Adipose tissue (tissue), 3 donors: ENCODE data around the gene PRKG1. TPM values are rescaled to one million over a fixed set of nuclear protein-coding genes. Genes with fewer than 3 reads are reported as not detected.
"Not testable (repeated sequence)": the region's sequence is repeated elsewhere in the genome, so short reads cannot be mapped to it uniquely, and the experiment has no call there.

Experiments used
- H3K27ac ChIP-seq: one replicate; pipeline ENCODE4 v1.5.1; 2013; ENCODE audit warnings: low read depth, low read length
- WGBS, 3 donors: extraction: QIAGEN DNeasy Blood & Tissue Kit; methylation state at CpG; one replicate each; pipeline ENCODE4 v1.1.7; 2013; 5-methylcytosine and 5-hydroxymethylcytosine counted together
- polyA plus RNA-seq, 3 donors: library from polyadenylated mRNA; stranded (reverse); fragments of 200-250 nt; gene quantifications; one replicate each; pipeline ENCODE4 v1.2.3, GENCODE V29; 2013
- donor health status: healthy with polysubstance abuse.
- donor health status: Bipolar disorder and iron deficiency.
- donor health status: healthy.

PRKG1 gene
- polyA plus RNA-seq, 3 donors, result 0.46 to 13.2 (median 2.1) TPM

DNA sequence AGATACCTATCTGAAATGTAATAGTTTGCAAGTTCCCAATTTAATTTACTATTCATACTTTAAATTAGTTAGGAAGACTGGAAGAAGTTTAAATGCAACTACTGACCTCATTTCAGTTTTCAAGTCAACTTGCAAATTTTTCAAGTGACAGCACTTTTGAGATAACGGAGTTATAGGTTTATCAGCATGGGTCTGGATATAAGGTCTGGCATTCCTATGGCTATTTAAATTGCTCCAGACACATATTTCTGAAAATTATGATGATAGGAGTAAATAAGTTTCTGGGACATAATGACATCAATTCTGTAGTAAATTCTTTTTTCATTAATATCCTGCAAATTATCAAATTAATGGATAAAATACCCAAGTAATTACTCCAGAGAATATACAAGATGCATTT is 251.9 kb downstream of the PRKG1 start:
- H3K27ac ChIP-seq, result no peak overlapping the region
- 92 to 95% (median 93%) methylated on average over 1 of the region's 1 CpG for WGBS, 3 donors

DNA sequence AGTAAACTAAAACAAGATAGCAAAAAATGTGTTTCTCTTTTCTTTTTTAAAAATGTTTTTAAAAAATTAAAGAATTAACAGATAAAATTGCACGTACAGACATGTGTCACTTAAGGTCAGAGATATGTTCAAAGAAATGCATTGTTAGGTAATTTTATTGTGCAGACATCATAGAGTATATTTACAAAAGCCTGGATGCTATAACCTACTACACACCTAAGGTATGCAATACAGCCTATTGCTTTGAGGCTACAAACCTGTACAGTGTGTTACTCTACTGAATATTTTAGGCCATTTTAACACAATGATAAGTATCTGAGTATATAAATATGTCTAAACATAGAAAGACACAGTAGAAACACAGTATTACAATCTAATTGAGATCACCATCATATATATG is 253.1 kb downstream of the PRKG1 start:
- WGBS, 3 donors, result 80 to 92% (median 91%) methylated on average over 1 of the region's 1 CpG

DNA sequence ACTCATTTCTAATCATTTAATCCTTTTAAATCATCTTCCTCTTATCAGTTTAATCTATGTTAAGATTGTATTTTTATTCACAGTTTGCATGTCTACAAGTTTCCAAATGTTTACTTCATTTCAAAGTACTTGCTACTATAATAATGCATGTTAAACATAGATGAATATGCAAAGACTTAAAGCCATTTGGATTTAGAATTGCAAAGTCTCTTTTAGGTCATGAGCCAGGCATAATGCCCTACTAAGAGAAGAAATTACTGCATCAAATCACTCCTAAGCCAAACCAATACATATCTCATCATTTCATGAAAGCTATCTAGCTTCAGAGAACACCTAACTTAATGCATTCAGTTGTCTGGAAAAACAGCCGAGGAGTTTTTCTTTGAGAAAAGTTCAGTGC is 266.1 kb downstream of the PRKG1 start:
- H3K27ac ChIP-seq, result no peak overlapping the region
- 90 to 100% (median 92%) methylated on average over 1 of the region's 1 CpG for WGBS, 3 donors

More for the DNA sequence above, 253.1 kb downstream of the PRKG1 start:
- no peak overlapping the region for H3K27ac ChIP-seq

DNA sequence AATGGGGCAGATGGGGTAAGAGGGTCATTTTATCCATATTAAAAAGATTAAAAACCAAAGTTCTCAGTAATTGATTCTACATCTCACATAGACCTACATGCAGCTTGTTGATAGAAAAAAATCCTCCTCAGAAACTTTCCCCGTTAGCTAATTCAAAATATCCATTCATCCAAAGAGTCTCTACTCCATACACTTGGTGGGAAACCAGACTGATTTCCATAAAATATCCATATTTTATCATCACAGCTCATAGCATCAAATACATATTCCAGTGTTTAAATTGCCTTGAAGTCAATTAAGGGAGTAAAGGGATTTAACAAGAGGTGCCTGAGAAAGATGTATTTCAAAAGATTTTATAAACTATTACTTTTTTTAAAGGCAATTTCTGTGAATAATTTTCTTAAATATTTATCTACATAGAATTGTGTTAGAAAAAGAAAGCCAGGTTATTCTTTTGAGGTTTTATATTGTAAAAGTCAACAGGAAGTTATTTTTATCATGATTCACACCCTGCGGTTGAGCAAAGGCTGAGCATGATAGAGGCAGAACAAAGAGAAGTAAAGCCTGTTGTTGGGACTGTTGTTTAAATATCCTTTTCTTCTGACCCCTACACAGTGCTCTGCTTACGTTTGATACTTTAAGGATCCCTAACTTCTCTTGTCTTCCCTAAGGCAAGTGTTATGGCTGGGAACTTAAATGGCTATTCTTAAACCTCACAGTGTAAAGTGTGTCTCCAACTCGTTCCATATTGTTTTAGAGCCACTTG is 266.7 kb downstream of the PRKG1 start:
- 67 to 81% (median 68%) methylated on average over 4 of the region's 4 CpGs for WGBS, 3 donors
- no peak overlapping the region for H3K27ac ChIP-seq

DNA sequence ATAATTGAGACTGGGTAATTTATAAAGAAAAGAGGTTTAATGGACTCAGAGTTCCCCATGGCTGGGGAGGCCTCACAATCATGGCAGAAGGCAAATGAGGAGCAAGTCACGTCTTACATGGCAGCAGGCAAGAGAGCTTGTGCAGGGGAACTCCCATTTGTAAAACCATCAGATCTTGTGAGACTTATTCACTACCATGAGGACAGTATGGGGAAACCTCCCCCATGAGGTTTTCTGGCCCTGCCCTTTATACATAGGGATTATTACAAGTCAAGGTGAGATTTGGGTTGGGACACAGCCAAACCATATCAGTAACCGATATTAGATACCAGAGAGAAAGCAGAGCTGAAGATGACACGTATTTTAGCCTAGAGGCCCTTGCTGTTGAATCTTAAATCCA is 267.5 kb downstream of the PRKG1 start:
- H3K27ac ChIP-seq, result not testable (repeated sequence)
- WGBS, 3 donors, result 83 to 89% (median 84%) methylated on average over 3 of the region's 3 CpGs

DNA sequence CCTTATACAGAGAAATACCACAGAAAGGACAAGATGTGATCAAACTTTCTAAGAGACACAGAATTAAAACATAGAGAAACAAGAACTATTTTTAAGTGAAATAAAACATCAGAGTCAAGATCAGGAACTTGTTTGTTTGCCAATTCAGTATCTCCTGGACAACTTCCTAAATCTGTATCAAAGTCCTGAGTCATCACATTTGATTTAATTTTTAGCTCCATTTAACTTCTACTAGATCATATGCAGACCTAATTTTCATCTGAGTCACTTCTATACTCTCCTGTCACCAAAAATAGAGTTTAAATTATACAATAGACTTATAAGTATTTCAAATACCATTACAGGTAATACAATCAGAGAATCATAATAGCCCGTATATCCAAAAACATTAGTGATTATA is 268.1 kb downstream of the PRKG1 start:
- H3K27ac ChIP-seq, result no peak overlapping the region
- 89 to 91% (median 90%) methylated on average over 1 of the region's 1 CpG for WGBS, 3 donors

DNA sequence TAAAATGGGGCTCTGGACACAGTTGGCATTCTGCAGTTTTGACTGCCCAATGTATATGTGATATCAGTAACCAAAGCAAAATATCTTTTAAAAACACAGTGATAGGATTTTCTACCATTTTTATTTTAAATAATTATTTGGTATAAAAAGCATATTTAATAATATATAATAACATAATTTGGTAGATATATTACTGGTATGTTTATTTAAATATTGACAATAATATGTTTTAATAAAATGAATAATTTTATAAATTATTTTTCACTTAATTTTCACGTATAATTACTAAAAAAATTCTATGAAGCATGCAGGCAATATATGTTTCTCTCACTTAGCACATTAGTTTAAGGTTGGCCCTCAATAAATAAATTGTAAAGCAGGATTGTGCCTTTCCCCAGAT is 269.1 kb downstream of the PRKG1 start:
- WGBS, 3 donors, result 85 to 98% (median 93%) methylated on average over 1 of the region's 1 CpG

DNA sequence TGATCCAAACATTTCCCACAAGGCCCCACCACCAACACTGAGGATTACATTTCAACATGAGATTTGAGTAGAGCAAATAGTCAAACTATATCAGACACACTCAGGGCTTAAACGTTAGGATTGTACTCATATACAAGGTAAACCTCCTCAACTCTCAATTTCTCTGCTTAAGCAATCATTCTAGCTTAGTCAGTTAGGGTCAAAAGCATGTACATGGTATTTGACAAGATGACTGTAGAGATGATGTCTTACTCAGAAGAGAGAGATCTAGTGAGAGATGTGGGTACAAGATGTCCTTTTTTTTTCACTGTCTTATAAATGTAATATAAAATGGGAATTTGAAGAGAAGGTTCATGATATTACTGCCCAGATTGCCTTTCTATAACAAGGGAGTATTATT is 270.1 kb downstream of the PRKG1 start:
- WGBS, 3 donors, result 55 to 75% (median 73%) methylated on average over 1 of the region's 1 CpG

More for the DNA sequence above, 269.1 kb downstream of the PRKG1 start:
- no peak overlapping the region for H3K27ac ChIP-seq

DNA sequence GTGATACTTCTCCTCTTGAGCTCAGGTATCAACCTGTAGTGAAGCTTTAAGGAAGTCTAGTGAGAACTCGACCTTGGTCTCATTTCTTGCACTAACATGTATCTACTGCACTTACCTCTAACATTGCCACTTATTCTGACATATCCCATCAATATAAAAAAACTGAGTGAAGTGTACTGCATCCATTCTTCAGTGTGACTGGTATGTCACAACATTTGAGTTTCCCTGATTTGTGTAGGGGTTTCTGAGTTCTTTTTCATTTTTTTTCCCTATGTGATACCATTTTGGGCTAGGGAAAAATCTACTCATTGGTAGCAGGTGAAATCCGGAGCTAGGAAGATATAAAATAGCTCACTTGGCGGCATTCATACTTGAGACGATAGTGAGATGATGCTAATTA is 274.3 kb downstream of the PRKG1 start:
- WGBS, 3 donors, result 88 to 89% (median 89%) methylated on average over 4 of the region's 4 CpGs
- no peak overlapping the region for H3K27ac ChIP-seq

More for the DNA sequence above, 270.1 kb downstream of the PRKG1 start:
- H3K27ac ChIP-seq, result no peak overlapping the region

DNA sequence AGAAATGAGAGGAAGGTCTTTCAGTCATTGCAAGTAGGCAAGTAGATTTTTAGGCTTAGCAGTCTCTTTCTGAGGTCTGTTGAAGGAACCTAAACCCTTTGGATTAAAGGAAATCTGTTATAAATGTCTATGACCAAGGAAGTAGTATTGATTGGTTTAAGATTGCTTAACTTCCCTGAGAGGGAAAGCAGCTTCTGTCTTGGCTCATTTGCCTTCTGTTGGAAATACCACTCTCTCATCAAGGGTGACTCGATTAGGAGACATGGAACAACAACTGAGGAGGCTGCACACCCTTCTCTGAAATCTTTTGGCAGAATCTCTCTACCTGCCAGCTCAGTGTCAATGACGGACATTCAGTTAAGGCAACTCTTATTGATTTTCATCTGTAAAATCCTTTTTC is 282.9 kb downstream of the PRKG1 start:
- H3K27ac ChIP-seq, result no peak overlapping the region
- WGBS, 3 donors, result 33 to 82% (median 81%) methylated on average over 2 of the region's 2 CpGs

DNA sequence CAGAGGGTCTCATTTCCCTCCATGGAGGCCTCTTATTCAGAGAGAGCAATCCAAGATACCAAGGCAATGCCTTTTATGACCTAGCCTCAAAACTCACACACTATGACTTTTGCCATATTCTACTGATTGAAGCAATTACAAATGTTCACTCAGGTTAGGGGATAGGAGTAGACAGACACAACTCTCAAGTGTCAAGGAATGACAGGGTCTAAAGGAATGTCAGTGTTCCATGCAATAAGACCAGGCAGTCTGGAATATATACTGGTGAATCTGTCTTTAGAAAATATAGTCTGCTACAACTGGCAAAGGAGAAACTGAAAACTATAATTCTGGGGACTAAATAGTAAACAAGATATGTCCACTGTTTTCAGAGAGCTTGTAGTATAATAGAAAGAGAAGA is 283.9 kb downstream of the PRKG1 start:
- H3K27ac ChIP-seq, result no peak overlapping the region

DNA sequence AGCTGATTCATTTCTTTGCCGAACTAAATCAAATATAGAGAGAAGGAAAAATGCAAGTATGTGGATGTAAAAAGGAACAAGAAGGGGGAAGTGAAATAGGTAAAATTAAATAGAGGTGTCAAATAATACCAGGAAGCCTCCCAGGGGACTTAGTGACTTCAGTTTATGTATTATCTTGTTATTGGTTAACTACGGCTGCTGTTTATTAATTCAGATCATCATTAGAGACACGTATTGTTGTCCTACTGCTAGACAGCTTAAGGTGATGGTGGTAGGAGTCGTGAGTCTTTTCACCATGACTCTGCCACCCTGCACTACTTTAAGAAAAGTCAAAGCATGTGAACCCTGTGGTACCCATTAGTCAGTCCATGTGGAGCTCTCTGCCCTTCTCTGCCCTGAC is 289.1 kb downstream of the PRKG1 start:
- 84 to 92% (median 88%) methylated on average over 4 of the region's 4 CpGs for WGBS, 3 donors
- H3K27ac ChIP-seq, result no peak overlapping the region

DNA sequence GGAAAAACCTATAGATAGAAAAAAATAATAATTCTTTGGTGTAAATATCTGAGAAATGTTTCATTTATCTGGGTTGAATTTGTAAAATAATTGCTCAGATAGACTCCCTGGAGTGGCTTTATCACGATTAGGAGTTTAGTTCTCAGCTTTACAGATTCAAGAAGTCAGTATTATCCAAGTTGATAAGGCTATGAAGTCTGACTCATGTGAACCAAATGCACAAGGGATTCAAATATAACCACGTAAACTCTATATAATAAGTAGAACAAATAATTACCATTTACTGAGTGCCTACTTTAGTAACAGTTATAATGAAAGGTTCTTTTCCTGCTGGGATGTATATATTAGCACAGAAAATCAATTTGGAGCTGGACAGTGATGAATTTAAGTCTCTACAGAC is 290.4 kb downstream of the PRKG1 start:
- 64 to 70% (median 65%) methylated on average over 2 of the region's 2 CpGs for WGBS, 3 donors
- H3K27ac ChIP-seq, result no peak overlapping the region

DNA sequence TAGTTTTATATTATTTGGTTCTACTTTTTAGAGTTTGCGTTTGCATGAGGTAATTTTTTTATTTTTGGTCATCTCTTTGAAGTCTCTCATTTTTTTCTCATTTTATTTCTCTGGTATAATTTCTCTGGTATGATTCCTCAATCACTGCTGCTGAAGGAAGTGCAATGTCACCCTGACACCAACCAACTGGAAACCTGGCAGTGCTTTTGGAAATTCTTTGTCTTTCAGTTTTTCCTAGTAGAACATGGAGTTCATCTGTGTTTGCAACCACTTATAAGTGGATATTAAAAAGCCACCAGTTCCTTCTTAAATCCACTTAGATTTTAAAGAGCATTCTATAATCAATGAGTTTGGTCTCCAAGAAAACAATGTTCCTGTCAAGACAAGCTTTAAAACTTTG is 291.8 kb downstream of the PRKG1 start:
- 75 to 100% (median 75%) methylated on average over 1 of the region's 1 CpG for WGBS, 3 donors
- no peak overlapping the region for H3K27ac ChIP-seq

DNA sequence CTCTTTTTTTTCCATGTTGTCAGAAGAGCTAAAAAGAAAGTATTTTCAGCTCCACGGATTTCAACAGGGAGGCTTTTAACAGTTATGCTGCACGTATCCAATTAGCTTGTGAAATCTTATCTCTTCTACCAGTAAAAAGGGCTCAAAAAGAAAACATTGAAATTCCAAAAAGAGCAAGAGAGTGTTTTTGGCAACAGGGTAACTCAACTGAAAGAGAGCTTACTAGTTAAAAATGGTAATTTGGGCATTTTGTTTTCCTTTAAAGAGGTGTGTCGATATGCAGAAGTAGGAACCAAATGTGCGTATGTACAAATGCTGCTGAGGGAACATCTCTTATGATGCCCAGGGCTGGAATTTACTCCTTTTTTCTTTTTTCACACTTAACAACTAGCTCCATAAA is 292.8 kb downstream of the PRKG1 start:
- WGBS, 3 donors, result 48 to 77% (median 56%) methylated on average over 4 of the region's 4 CpGs
- no peak overlapping the region for H3K27ac ChIP-seq

DNA sequence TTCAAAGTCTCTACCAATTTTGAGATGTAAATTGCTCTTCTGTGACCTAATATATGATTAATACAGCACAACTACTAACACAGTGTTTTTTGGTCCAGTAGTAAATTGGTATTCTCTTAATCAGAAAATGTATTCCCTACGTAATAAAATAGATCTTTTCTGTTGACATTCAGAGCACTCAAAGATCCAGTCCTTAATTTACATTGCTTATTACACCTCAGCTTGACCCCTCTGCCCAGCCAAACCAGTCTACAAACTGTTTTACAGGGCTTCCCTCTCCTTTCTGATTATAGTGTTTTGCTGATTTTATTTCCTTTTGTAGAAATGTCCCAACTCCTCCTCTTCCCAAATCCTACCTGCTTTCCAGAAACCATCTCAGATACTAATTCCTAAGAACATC is 293.4 kb downstream of the PRKG1 start:
- WGBS, 3 donors, result 77 to 83% (median 81%) methylated on average over 1 of the region's 1 CpG
- no peak overlapping the region for H3K27ac ChIP-seq

DNA sequence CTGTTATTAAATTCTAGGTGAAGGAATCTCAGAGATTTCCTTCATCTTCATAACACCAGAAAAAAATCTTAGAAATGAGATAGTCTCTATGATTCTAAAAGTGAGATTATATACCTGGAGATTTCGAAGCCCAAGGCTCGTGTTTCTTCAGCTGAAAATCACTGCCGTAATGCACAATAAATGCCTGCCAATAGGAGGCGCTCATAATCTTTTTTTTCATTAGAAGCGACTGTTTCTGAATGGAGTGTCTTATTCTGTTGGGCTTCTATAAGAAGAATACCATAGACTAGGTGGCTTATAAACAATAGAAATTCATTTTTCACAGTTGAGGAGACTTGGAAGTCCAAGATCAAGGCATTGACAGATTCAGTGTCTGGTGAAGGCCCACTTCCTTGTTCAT is 294.7 kb downstream of the PRKG1 start:
- 76 to 92% (median 88%) methylated on average over 5 of the region's 5 CpGs for WGBS, 3 donors
- no peak overlapping the region for H3K27ac ChIP-seq

DNA sequence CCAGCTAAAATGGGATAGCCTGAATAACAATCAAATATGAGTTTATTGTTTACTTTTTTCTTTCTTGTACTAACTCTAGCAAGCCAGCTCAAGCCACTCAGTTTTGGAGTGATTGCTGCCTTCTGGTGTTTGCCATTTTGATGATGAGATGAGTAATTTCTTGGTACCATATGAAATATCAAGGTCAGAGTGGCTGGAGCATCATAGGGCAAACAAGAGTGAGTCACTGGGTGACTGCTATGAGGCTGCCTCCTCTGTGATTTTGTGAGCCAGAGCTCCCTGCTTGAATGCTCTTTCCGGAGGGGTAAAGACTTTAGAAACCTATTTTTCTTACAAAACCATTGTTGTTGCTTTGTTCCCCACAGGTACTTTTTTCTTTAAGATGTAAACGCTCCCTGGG is 295.6 kb downstream of the PRKG1 start:
- no peak overlapping the region for H3K27ac ChIP-seq
- WGBS, 3 donors, result 82 to 96% (median 88%) methylated on average over 2 of the region's 2 CpGs

DNA sequence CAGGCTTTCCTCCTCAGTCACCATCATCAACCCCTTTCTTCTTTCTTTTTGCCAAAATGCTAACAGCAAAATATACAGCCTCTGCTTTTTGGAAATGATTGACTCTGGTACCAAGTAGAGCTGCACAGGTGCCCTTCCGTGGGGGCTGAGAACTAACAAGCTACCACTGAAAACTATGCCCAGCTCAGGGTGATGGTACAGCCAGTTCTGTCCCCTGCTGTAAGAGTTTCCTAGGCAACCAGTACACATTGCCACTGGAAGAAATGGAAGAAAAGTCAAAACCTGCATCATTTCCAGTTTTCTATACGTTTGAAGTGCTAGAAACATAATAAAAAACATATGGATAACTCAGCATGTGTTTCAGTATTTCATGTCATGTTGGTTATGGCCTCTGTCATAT is 297.5 kb downstream of the PRKG1 start:
- no peak overlapping the region for H3K27ac ChIP-seq
- WGBS, 3 donors, result 59 to 64% (median 63%) methylated on average over 2 of the region's 2 CpGs

DNA sequence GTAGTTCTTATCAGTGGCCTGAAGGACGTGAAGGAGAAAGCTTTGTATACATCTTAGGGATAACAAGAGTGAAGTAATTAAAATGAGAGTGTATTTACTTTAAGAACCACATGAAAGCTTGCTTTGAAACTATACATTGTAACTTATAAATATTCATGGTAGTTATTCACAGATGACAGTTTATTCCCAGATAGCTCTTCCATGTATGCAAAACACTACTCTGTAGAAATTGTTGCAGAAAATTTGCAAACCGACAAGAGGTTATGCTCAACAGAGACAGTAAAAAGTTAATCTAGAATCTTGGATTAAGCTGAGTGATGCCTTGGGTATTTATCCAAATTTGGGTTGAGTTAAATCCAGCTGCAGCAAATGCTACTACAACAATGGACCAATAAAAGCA is 301.5 kb downstream of the PRKG1 start:
- WGBS, 3 donors, result 73 to 82% (median 76%) methylated on average over 2 of the region's 2 CpGs
- no peak overlapping the region for H3K27ac ChIP-seq
